Peyer's patch (tissue), 4 donors: ENCODE measurements around the gene AGPAT2.

Experiments
- CTCF ChIP-seq, 6 experiments: fragments of 450-650 bp in 4 of 6; fragments of 200-600 bp in 2 of 6; sonication (generic) in 1 of 6; IDR thresholded peaks; one replicate each; pipeline ENCODE4 v1.5.1; 2017 to 2019; ENCODE audit warnings: antibody characterized with exemption in 6 of 6, mild to moderate bottlenecking in 3 of 6, moderate library complexity in 1 of 6
- POLR2A ChIP-seq, 2 donors: fragments of 450-650 bp; IDR thresholded peaks; one replicate each; pipeline ENCODE4 v1.5.1; 2017; ENCODE audit warnings: antibody characterized with exemption in 2 of 2, mild to moderate bottlenecking in 2 of 2, moderate library complexity in 2 of 2

GRCh38 chr9:136691316-136692184 lies 4.3 kb upstream of the AGPAT2 start:
- no peak for TF ChIP-seq CTCF (IDR thresholded peaks at IDR 0.05)
- no peak for TF ChIP-seq POLR2A (IDR thresholded peaks at IDR 0.05)
